Neural crest cell (in vitro differentiated cells): Measurements from ENCODE around the gene POLDIP3. TPM values are rescaled to one million over a fixed set of nuclear protein-coding genes. Genes with fewer than 3 reads are reported as not detected.

Source experiments
- DNase-seq: peaks from one replicate; pipeline ENCODE4 v3.0.0; 2021; ENCODE audit warnings: low read depth, mixed read lengths, low spot score
- H3K27ac Mint-ChIP-seq: one replicate; pipeline ENCODE4 v1.8.0; 2021; ENCODE audit warnings: mild to moderate bottlenecking, mixed read lengths; ENCODE audit not compliant: unreplicated experiment
- H3K27me3 Mint-ChIP-seq: 2 replicates; pipeline ENCODE4 v1.8.0; 2021; ENCODE audit warnings: low read depth, mild to moderate bottlenecking, mixed read lengths
- H3K36me3 Mint-ChIP-seq: 2 replicates; pipeline ENCODE4 v1.8.0; 2021; ENCODE audit warnings: low read depth, mild to moderate bottlenecking, mixed read lengths
- H3K4me1 Mint-ChIP-seq: 2 replicates; pipeline ENCODE4 v1.8.0; 2021; ENCODE audit warnings: mixed read lengths
- H3K4me3 Mint-ChIP-seq: one replicate; pipeline ENCODE4 v1.8.0; 2021; ENCODE audit warnings: mild to moderate bottlenecking, mixed read lengths
- H3K9me3 Mint-ChIP-seq: 2 replicates; pipeline ENCODE4 v1.8.0; 2021; ENCODE audit warnings: mixed read lengths
- CTCF ChIP-seq: fragments of 200-600 bp; sonication (generic); conservative IDR thresholded peaks from 2 replicates; pipeline ENCODE4 v1.5.0; 2021; ENCODE audit warnings: antibody characterized with exemption, mild to moderate bottlenecking
- total RNA-seq: library from RNA; stranded (reverse); gene quantifications from 2 replicates; pipeline ENCODE4 v1.2.1, GENCODE V29; 2021

Gene POLDIP3
- total RNA-seq, 1 donor from 2014 or later, result 110 TPM

GRCh38 chr22:42587588-42588175 is 27.0 kb downstream of the POLDIP3 start:
- no peak for DNase-seq
- Mint-ChIP-seq H3K27me3 (no peaks in the 10 kb centered on the region), H3K36me3 (peaks cover 11% of the 10 kb centered on the region), H3K27ac (no peak overlapping the region), H3K4me1 (no peaks in the 10 kb centered on the region), H3K9me3 (no peaks in the 10 kb centered on the region), H3K4me3 (no peak overlapping the region)
- no peak for TF ChIP-seq CTCF

- no peak for DNase-seq
- H3K9me3 Mint-ChIP-seq, result no peaks in the 10 kb centered on the region
- peaks cover 8% of the 10 kb centered on the region for H3K4me1 Mint-ChIP-seq
Measured at GRCh38 chr22:42586381-42586780, 28.3 kb downstream of the POLDIP3 start.

GRCh38 chr22:42585096-42585495 is 29.6 kb downstream of the POLDIP3 start:
- Mint-ChIP-seq H3K9me3 (no peaks in the 10 kb centered on the region), H3K27me3 (no peaks in the 10 kb centered on the region), H3K27ac (peak overlapping the region; percentile 88), H3K4me1 (peaks cover 13% of the 10 kb centered on the region), H3K36me3 (peaks cover 13% of the 10 kb centered on the region), H3K4me3 (peak overlapping the region; percentile 67)
- no peak for TF ChIP-seq CTCF
- no peak for DNase-seq

More at GRCh38 chr22:42586381-42586780, 28.3 kb downstream of the POLDIP3 start:
- no peaks in the 10 kb centered on the region for H3K27me3 Mint-ChIP-seq
- peaks cover 13% of the 10 kb centered on the region for H3K36me3 Mint-ChIP-seq
- TF ChIP-seq CTCF, result no peak
- H3K4me3 Mint-ChIP-seq, result peak overlapping the region; percentile 54
- no peak overlapping the region for H3K27ac Mint-ChIP-seq

- H3K27me3 Mint-ChIP-seq, result no peaks in the 10 kb centered on the region
- H3K4me1 Mint-ChIP-seq, result peaks cover 13% of the 10 kb centered on the region
- H3K27ac Mint-ChIP-seq, result no peak overlapping the region
- H3K9me3 Mint-ChIP-seq, result no peaks in the 10 kb centered on the region
- peaks cover 13% of the 10 kb centered on the region for H3K36me3 Mint-ChIP-seq
- peak overlapping the region; percentile 67 for H3K4me3 Mint-ChIP-seq
- TF ChIP-seq CTCF, result no peak
- no peak for DNase-seq
Measured at GRCh38 chr22:42584364-42584940, 30.2 kb downstream of the POLDIP3 start.

GRCh38 chr22:42582987-42583386 is 31.7 kb downstream of the POLDIP3 start:
- no peaks in the 10 kb centered on the region for H3K27me3 Mint-ChIP-seq
- no peak for DNase-seq
- peaks cover 13% of the 10 kb centered on the region for H3K4me1 Mint-ChIP-seq

More at GRCh38 chr22:42582987-42583386, 31.7 kb downstream of the POLDIP3 start:
- Mint-ChIP-seq H3K36me3 (peaks cover 13% of the 10 kb centered on the region), H3K9me3 (no peaks in the 10 kb centered on the region), H3K4me3 (peak overlapping the region; percentile 94), H3K27ac (no peak overlapping the region)
- no peak for TF ChIP-seq CTCF
